ENCODE results near the gene C19orf53. TPM values are rescaled to one million over a fixed set of nuclear protein-coding genes. Genes with fewer than 3 reads are reported as not detected.

C19orf53 gene
- total RNA-seq, 4 donors from 2014 or later: 90.1 to 133 (median 113) TPM

- TF ChIP-seq, protein P1, sequence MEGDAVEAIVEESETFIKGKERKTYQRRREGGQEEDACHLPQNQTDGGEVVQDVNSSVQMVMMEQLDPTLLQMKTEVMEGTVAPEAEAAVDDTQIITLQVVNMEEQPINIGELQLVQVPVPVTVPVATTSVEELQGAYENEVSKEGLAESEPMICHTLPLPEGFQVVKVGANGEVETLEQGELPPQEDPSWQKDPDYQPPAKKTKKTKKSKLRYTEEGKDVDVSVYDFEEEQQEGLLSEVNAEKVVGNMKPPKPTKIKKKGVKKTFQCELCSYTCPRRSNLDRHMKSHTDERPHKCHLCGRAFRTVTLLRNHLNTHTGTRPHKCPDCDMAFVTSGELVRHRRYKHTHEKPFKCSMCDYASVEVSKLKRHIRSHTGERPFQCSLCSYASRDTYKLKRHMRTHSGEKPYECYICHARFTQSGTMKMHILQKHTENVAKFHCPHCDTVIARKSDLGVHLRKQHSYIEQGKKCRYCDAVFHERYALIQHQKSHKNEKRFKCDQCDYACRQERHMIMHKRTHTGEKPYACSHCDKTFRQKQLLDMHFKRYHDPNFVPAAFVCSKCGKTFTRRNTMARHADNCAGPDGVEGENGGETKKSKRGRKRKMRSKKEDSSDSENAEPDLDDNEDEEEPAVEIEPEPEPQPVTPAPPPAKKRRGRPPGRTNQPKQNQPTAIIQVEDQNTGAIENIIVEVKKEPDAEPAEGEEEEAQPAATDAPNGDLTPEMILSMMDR (IDR thresholded peaks at IDR 0.05; ENCODE audit: low read depth): no peak
Observed at GRCh38 chr19:13824703-13825102, 50.4 kb downstream of the C19orf53 start.

- TF ChIP-seq, protein P1 (IDR thresholded peaks at IDR 0.05; ENCODE audit: low read depth): no peak
Observed at GRCh38 chr19:13825489-13826441, 51.5 kb downstream of the C19orf53 start.

- TF ChIP-seq, protein P1 (IDR thresholded peaks at IDR 0.05; ENCODE audit: low read depth): no peak
Observed at GRCh38 chr19:13826652-13827235, 52.5 kb downstream of the C19orf53 start.

DNA sequence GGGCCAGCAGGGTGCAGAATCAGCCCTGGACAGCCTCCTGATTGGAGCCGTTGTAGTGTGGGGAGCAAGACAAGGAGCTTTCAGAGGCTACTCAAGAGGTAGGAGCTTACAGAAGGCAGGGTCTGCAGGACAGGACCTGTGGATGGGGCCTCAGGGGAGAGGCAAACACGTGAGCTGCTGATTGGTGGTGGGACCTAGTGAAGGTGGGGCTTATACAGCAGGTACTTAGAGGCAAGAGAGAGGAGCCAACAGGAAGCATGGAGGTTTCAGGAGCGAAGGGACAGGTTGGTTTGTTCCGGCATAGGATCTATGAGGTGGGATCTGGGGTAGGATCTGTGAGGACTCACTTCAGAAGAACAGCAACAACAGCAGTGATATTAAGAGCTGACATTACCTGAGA is 53.4 kb downstream of the C19orf53 start:
- TF ChIP-seq, protein P1 (IDR thresholded peaks at IDR 0.05; ENCODE audit: low read depth): no peak

Small RNA genes lying within 50 kb of the gene (small RNA-seq; reads per million reads assigned to genes)
- gene RN7SL619P: not detected

Other genes with a start within 250 kb of the C19orf53 start
- gene MRI1, start 9.9 kb upstream of the C19orf53 start, total RNA-seq: 10 to 100 TPM; 12.1 to 81.9 (median 40.3) TPM
- 1 to 10 TPM; 1.6 to 4.7 (median 1.9) TPM for gene ZSWIM4, start 21.0 kb downstream of the C19orf53 start, total RNA-seq
- gene NANOS3, start 102.7 kb downstream of the C19orf53 start, total RNA-seq: not detected
- 1 to 10 TPM in 2 of 4 donors, under 1 TPM in 1, not detected in 1; 0.66 to 3.0 (median 1.0) TPM for gene BRME1, start 131.7 kb downstream of the C19orf53 start, total RNA-seq
- gene CC2D1A, start 131.7 kb downstream of the C19orf53 start, total RNA-seq: 10 to 100 TPM; 15.2 to 36.2 (median 16.5) TPM
- 1 to 10 TPM in 1 of 4 donors, under 1 TPM in 3; 0.44 to 1.1 (median 0.91) TPM for gene PODNL1, start 164.0 kb downstream of the C19orf53 start, total RNA-seq
- gene DCAF15, start 178.1 kb downstream of the C19orf53 start, total RNA-seq: 10 to 100 TPM in 3 of 4 donors, 1 to 10 TPM in 1; 8.4 to 17.3 (median 12.0) TPM
- gene RFX1, start 231.9 kb downstream of the C19orf53 start, total RNA-seq: 1 to 10 TPM; 2.2 to 4.1 (median 2.2) TPM

Measured in subcutaneous adipose tissue (tissue), 4 donors.